NCI-H2196 treated with DMSO at 0.1 percent for 48 hours (cell line): ENCODE results near the gene SYCP2.
"Not testable (repeated sequence)": the region's sequence is repeated elsewhere in the genome, so short reads cannot be mapped to it uniquely, and the experiment has no call there.

ENCODE experiments used
- DNase-seq: peaks from one replicate; lab custom pipeline; 2025; ENCODE audit not compliant: unreplicated experiment; lab: John Stamatoyannopoulos, UW

SYCP2 gene

GRCh38 chr20:59933296-59933848 is at the start of gene SYCP2:
SYCP2 (minus strand) TSS chr20:59933637; CDS start chr20:59922413, 11,224 bp downstream.
- no peak for DNase-seq

GRCh38 chr20:59983076-59983475 is 49.6 kb upstream of the SYCP2 start:
- no peak for DNase-seq

GRCh38 chr20:59977086-59977485 is 43.6 kb upstream of the SYCP2 start:
- DNase-seq: no peak

- DNase-seq: no peak
These were observed 42.8 kb upstream of the SYCP2 start for GRCh38 chr20:59976156-59976782.

GRCh38 chr20:59972037-59972801 is 38.8 kb upstream of the SYCP2 start:
- no peak for DNase-seq

- DNase-seq: no peak
These were observed 38.0 kb upstream of the SYCP2 start for GRCh38 chr20:59971428-59971827.

- no peak for DNase-seq
These were observed 33.0 kb upstream of the SYCP2 start for GRCh38 chr20:59966428-59966827.

GRCh38 chr20:59962155-59962554 is 28.7 kb upstream of the SYCP2 start:
- DNase-seq: no peak

- no peak for DNase-seq
These were observed 28.0 kb upstream of the SYCP2 start for GRCh38 chr20:59961423-59961822.

GRCh38 chr20:59958626-59959025 is 25.2 kb upstream of the SYCP2 start:
- peak; percentile 28 for DNase-seq

GRCh38 chr20:59958123-59958522 is 24.7 kb upstream of the SYCP2 start, which contains the start of gene CDH26:
CDH26 (plus strand) TSS chr20:59958423; CDS start chr20:59958727, 304 bp downstream.
- no peak for DNase-seq

- not testable (repeated sequence) for DNase-seq
These were observed 24.1 kb upstream of the SYCP2 start for GRCh38 chr20:59957568-59957967.

GRCh38 chr20:59955131-59955796 is 21.8 kb upstream of the SYCP2 start:
- no peak for DNase-seq

GRCh38 chr20:59954718-59955117 is 21.3 kb upstream of the SYCP2 start:
- no peak for DNase-seq

GRCh38 chr20:59949911-59950310 is 16.5 kb upstream of the SYCP2 start:
- no peak for DNase-seq

GRCh38 chr20:59948828-59949720 is 15.6 kb upstream of the SYCP2 start:
- DNase-seq: peak; percentile 56

- DNase-seq: no peak
These were observed 14.8 kb upstream of the SYCP2 start for GRCh38 chr20:59948212-59948611.

GRCh38 chr20:59947376-59947775 is 13.9 kb upstream of the SYCP2 start:
- DNase-seq: no peak

GRCh38 chr20:59945731-59946130 is 12.3 kb upstream of the SYCP2 start:
- no peak for DNase-seq

- no peak for DNase-seq
These were observed 11.7 kb upstream of the SYCP2 start for GRCh38 chr20:59945175-59945574.

GRCh38 chr20:59944726-59945125 is 11.3 kb upstream of the SYCP2 start:
- no peak for DNase-seq
